ENCODE measurements around the gene RNF130.

GRCh38 chr5:180116077-180116999 lies 44.8 kb upstream of the RNF130 start:
- TF ChIP-seq POLR2A (IDR thresholded peaks at IDR 0.05) = no peak
- TF ChIP-seq CTCF (IDR thresholded peaks at IDR 0.05) = no peak
